ENCODE measurements around the gene CPNE4.

CPNE4 gene

GRCh38 chr3:131568460-131568859 lies 466.4 kb downstream of the CPNE4 start:
- DNase-seq: no peak

DNA sequence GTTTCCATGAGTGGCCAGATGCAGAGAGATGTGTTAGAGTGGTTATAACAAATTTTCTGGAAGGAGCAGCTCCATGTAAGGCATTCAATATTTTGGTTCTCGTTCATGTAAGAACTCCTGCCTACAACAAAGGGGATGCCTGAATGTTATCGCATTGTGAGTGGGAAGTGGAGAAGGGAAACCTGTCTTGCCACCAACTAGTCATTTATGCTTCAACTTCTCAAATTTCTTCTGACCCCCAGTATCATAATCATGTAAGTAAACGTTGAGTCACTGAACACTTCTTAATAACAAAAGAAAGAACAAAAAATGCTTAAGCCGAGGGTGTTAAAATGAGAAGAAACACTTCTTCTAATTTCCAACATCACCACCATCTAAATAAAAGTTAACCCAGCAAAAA lies 470.0 kb downstream of the CPNE4 start:
- DNase-seq: no peak

GRCh38 chr3:131561511-131561910 lies 473.3 kb downstream of the CPNE4 start:
- DNase-seq: no peak

DNA sequence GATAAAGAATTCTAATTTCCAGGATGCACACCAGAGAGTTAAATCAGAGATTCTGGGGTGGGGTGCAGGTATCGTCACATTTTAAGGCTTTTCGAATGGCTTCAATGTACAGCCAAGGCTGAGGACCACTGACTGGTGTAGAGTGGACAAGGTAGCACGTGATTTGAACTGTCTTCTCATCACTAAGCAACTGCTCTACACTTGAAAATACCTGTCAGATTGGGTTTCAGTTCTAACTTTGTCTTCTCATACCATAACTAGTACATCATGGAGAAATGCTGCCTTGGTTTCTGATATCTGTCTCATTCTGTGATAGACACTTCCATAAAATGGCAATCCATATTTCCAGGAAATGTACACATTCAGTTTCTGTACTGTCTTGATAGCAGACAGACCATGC lies 474.0 kb downstream of the CPNE4 start:
- DNase-seq: no peak

GRCh38 chr3:131555456-131555855 lies 479.4 kb downstream of the CPNE4 start:
- no peak for DNase-seq

DNA sequence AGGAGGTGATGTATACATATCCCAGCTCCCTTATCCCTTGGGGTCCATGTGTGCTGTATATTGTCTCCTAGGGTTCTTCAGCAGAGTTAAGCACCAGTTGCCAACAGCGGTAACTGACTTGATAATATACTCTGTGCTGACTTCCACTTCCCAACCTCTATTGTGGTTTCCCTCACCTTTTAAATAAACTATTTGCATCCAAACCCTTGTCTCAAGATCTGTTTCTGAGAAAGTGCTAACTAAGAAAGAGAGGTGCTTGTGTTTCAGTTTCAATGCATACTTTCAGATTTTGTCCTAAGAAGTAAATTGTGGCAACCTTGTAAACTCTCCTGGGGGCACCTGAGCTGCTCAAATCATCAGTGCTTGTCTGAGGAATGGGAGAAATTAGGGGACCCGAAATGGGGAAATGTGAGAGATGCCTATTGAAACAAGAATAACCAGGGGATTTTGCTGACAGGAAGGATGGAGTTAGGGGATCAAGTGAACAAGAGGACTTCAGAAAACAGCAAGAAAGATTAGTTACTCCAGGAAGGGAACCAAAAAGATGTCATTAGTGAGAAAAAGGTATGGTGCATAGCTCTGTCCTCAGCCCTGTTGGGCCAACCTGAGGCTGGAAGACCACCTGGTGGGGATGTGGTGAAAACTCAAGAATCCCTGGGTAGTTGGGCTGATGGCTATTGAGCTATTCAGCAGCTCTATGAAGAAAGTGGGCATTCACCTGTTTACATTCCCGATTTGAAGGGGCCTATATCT lies 481.1 kb downstream of the CPNE4 start:
- no peak for DNase-seq

DNA sequence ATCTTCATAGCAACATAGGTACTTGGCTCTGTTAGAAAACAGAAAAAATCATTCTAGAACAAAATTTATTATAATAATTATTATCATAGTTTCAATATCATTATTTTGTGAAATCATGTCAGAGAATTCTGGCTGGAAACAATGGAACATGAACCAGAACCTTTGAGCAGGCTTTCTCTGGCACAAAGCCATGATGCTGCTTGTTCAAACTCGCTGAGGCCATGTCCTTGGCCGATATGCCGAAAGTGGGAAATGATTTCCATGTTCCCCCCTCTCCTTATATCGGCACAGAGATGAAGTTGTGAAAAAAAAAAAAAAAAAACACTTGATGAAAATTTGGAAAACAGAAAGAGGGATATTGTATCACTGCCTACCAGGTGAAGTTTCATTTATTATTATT lies 483.1 kb downstream of the CPNE4 start:
- DNase-seq: no peak

GRCh38 chr3:131550562-131551465 lies 484.0 kb downstream of the CPNE4 start:
- DNase-seq: no peak

DNA sequence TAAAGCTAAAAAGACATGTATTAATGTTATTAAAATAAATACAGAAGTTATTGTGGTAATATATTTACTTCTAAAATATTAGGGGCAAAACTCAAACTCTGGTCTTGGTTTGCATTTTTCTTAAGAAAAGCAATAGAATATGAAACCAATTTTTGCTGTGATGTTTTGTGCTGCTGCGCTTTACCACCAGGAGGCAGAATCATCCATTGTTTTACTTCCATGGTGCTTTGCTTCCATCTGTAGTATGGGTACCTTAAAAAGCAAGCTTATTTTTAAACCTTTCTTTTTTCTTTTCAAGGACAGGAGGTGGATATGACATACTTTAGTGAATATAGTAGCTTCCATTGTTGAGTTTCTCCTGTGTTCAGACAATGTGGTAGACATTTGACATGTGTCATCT lies 485.5 kb downstream of the CPNE4 start:
- no peak for DNase-seq

- DNase-seq: no peak
These were observed 487.2 kb downstream of the CPNE4 start for GRCh38 chr3:131547585-131547984.

DNA sequence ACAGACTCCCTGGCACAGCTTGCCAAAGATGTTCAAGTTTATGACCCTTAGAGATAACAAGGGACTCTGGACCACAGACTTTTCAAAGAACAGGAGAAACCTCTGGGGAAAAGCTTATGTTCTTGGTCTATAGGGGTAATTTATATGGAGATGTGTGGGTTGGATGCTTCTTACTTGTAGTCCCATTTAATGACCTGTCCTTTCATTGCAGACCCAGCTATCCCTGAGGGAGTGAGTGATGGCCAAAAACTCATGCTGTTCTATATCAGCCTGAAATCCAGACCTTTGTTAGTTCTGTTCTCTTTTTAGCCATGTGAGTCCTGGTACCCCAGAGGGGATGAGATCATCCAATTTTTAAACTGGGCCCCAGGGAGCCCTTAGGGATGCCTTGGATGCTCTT lies 488.4 kb downstream of the CPNE4 start:
- no peak for DNase-seq

GRCh38 chr3:131544557-131544956 lies 490.3 kb downstream of the CPNE4 start:
- DNase-seq: no peak

GRCh38 chr3:131543714-131544113 lies 491.1 kb downstream of the CPNE4 start:
- peak; percentile 60 for DNase-seq

- no peak for DNase-seq
These were observed 493.5 kb downstream of the CPNE4 start for GRCh38 chr3:131541288-131541687.

- DNase-seq: no peak
These were observed 494.0 kb downstream of the CPNE4 start for GRCh38 chr3:131540821-131541220.

DNA sequence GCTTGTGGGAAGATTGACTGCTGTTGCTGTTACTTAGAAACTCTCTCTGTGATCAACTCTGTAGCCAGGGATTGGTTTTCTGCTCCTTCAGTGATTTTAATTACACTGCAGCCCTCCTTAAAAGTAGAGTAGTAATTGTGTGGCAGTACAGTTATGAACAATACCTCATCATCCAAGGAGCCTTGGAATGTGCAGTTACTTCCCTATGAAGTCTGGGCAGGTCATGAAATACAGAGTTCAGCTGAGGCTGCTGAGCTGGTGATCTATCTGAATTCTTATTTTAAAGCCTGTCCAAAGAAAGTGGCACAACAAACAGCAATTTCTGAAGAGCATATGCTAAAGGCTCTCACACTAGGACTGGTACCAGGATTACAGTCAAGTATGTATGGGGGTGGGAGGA lies 494.7 kb downstream of the CPNE4 start:
- no peak for DNase-seq

DNA sequence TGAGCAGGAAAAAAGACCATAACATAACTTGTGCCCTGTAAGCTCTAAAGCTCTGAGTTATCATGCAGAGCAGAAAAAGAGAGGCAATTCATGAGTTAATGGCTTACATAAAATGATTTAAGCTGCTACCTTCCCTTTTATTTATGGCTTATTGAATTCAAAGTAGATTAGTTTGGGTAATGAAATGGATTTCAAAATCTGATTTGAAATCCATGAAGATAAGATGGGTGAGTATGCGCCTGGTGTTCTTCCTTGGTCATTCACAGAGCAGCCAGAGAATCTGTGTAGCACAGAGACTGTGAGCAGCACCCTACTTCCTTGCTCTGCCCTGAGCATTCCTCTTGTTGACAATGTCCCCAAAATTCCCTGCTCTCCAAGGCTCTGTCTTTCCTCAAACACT lies 495.8 kb downstream of the CPNE4 start:
- DNase-seq: no peak

DNA sequence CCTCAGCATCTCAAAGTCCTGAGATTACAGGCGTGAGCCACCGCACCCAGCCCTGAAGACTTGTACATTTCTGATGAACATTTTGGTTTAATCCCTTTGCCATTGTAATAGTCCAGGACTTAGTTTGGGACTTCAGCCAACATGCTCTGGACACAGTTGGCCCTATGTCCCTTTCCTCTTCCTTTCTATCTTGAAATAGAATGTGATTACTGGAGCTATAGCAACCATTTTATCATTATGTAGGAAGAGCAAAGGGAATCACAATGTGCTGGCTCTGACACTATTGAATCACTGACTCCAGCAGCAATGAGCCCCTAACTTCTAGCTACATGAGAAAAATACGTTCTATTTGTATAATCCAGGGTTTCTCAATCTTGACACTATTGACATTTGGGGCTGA lies 497.3 kb downstream of the CPNE4 start:
- no peak for DNase-seq

DNA sequence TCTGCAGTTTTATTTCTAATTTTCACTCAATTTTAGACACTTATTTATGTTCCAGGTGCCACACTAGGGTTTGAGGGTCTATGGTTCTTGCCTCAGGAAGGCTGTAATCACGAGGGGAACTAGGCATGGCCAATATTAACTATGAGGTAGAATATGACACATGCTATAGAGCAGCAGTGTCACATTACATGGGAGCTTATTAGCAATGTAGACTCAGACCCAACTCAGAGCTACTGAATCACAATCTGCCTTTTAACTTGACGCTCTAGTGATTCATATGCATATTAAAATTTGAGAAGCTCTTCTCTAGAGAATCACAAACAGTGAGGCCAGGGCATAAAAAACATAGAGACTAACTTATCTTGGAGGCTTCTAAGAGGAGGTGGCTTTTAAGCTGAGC lies 499.2 kb downstream of the CPNE4 start:
- DNase-seq: no peak

DNA sequence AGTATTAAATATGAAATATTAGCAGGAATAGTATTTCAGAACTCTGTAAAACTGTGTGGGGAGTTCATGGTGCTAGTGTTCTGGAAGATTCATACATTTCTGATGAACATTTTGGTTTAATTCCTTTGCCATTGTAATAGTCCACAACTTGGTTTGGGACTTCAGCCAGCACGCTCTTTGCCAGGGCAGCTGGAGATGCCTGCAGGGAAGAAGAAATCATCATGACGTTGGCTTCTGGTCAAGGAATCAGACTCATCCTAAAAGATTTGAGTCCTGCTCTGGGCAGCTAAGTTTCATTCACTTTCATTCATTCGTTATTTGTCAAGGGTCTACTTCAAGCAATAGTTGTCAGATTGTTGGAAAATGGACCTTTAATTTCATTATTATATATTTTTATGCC lies 499.7 kb downstream of the CPNE4 start:
- DNase-seq: peak; percentile 46

DNA sequence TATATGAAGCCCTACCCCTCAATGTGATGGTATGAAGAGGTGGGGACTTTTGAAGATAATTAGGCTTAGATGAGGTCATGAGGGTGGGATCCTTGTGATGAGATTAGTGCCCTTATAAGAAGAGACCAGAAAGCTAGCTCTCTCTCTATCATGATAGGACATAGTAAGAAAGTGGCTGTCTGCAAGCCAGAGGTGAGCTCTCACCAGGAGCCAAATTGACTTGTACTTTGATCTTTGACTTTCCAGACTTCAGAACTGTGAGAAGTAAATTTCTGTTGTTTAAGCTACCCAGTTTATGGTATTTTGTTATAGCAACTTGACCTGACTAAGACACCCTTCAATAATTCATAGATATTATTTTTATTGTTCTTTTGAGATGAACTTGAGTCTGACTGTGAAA lies 502.2 kb downstream of the CPNE4 start:
- DNase-seq: no peak

GRCh38 chr3:131530843-131531242 lies 504.0 kb downstream of the CPNE4 start:
- no peak for DNase-seq

GRCh38 chr3:131530388-131530787 lies 504.4 kb downstream of the CPNE4 start:
- DNase-seq: no peak

DNA sequence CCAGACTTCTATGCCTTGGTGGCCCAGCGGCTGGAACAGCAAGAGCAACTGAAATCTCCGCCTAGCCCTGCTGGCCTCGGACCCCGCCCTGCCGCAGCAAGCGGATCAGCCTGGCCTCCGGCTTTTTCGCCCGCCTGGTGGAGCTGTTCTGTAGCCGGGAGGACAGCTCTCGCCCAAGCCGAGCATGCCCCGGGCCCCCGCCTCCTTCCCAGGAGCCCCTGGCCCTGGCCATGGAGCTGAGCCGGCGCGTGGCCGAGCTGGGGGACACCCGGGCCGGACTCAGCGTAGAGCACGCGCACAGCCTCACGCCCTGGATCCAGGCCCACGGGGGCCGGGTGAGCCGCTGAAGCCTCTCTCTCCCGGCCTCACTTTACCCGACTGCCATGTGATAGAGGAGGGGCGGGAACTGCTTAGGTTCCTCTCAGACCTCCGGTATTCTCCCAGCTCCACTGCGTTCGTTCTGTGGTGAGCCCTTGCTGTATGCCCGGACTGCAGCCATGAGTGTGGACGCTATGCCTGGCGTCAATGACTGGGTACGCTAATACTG lies 507.9 kb downstream of the CPNE4 start:
- DNase-seq: peak; percentile 75

Measured in femur (tissue), 1 donor.